GM12801 (cell line): ENCODE results near the gene GPHA2.

Experiments
- TF ChIP-seq, protein P1 (sequence below): IDR thresholded peaks from one replicate; pipeline ENCODE4 v1.5.1; 2011; ENCODE audit warnings: control low read depth; ENCODE audit not compliant: insufficient read length; ENCODE audit errors: extremely low read depth

The GPHA2 gene

DNA sequence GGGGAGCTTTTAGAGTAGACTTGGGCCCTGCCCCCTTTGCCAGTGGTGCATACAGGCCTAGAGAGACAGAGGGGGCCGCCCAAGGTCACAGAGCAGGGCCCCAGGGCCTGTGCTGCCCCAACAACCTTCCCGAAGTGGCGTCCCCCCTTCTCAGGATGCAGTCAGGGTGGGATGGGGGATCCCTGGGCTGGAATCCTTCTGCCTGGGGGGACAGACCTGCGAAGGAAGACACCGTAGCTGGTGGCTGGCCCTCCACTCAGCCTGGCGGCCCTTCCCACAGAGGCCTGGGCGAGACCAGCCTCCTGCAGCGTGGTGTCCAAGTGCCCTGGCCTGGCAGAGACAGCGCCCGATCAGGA is 42.9 kb downstream of the GPHA2 start:
- TF ChIP-seq, protein P1, sequence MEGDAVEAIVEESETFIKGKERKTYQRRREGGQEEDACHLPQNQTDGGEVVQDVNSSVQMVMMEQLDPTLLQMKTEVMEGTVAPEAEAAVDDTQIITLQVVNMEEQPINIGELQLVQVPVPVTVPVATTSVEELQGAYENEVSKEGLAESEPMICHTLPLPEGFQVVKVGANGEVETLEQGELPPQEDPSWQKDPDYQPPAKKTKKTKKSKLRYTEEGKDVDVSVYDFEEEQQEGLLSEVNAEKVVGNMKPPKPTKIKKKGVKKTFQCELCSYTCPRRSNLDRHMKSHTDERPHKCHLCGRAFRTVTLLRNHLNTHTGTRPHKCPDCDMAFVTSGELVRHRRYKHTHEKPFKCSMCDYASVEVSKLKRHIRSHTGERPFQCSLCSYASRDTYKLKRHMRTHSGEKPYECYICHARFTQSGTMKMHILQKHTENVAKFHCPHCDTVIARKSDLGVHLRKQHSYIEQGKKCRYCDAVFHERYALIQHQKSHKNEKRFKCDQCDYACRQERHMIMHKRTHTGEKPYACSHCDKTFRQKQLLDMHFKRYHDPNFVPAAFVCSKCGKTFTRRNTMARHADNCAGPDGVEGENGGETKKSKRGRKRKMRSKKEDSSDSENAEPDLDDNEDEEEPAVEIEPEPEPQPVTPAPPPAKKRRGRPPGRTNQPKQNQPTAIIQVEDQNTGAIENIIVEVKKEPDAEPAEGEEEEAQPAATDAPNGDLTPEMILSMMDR: no peak

DNA sequence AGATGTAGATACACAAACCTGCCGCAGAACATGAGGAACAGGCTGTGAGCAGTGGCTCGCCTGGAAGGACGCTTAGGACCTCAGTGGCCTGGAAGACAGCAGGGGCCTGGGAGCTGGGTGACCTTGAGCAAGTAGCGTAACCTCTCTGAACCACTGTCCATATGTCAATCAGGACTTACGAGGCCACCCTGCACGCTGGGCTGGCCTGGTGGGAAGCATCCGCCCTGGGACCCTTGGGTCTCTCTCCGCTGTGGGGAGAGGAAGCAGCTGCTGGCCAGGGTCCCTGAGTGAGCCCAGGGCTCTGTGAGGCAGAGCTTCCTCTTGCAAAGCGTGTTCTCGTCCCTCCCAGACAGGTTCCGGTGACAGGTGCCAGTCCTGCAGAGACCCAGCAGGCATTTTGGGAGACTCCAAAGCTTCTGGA is 43.3 kb downstream of the GPHA2 start:
- TF ChIP-seq, protein P1: no peak

DNA sequence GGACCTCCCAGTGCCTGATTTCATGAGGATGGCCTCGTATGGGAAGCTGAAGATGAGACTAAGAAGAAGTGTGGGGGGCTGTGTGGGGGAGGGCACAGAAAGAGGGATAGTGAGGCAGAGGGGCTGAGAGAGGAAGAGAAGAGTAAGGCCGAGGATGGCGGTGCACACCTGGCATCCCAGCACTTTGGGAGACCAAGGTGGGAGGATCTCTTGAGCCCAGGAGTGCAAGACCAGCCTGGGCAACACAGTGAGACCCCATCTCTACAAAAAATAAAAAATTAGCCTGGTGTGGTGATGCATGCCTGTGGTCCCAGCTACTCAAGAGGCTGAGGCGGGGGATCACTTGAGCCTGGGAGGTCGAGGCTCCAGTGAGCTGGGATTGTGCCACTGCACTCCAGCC is 43.8 kb downstream of the GPHA2 start:
- TF ChIP-seq, protein P1: no peak

DNA sequence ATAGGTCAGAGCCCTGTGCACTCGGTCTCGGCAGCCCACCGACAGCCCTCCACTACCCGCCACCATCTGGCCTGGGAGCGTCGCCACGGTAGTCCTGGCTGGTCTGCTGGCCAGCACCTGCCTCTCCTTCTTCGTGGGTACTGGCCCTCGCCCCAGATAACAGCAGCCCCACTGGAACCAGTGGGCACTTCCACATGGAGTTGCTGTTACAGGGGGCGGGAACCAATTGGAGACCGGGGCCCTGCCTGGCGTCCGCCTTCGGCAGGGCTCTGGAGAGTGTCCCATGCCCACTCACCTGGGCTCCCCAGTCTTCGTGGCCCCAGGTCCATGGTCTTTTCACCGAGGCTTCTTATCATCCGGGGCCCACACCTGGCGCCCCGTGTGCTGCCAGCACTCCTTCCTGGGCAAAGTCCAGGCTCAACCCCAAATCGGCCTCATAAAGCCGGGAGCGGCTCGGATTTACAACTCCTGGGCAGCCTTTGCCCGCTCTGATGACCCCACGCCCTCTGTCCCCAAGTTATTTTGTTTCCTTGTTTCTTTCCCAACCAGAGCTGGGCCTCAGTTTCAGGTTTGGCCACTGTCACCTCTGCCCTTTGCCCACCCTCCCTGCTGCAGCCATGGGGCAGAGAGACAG is 44.4 kb downstream of the GPHA2 start:
- TF ChIP-seq, protein P1: no peak

DNA sequence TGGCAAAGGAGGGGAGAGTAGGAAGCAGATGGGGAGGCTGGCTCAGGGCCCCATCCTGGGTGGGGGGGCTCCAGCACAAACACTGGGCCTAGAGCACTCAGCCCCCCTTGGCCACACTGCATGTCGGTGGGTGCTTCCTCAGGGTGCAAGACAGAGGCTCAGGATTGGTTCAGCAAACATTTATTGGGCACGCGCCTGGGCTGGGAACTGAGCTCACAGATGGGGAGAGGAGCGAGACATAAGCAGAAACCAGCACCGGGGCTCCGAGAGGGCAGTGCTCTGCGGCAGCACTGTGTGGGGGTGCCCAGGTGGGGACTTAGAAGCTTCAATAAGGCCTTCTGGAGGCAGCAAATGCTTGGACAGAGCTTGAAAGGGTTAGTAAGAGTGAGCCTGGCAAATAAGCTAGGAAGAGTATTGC is 45.2 kb downstream of the GPHA2 start:
- TF ChIP-seq, protein P1: no peak

DNA sequence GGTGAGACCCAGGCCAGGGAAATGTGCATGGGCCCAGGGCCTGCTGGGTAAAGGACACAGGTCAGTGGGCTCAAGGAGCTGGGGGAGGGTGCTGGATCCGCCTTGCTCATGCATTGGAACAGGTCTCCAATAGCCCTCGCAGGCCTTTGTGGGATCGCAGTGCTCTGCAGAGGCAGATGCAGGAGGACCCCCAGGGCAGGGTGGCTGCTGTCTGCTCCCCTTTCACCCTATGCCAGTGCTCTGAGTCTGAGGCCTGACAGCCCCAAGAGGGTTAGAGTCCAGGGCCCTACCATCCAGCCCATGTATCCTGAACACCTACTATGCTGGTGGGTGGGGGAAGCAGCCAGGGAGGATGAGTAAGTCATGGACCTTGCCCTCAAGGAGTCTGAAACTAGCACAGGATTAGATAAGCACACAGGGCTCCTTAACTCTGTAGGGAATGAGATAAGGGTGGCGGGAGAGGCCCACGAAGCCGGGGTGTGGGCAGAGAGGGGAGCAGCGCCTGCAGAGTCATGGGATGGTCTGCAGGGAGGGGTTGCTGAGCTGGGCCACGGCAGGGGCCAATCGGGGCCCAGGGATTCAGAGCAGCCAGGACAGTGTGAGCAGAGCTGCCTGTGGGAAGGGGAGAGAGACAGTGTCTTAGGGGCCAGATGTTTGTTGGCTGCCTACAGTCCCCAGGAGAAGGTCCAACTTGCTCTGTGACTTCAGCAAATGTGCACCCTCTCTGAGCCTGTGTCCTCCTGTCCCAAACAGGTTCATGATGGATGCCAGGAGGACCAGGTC is 46.8 kb downstream of the GPHA2 start:
- TF ChIP-seq, protein P1: no peak

DNA sequence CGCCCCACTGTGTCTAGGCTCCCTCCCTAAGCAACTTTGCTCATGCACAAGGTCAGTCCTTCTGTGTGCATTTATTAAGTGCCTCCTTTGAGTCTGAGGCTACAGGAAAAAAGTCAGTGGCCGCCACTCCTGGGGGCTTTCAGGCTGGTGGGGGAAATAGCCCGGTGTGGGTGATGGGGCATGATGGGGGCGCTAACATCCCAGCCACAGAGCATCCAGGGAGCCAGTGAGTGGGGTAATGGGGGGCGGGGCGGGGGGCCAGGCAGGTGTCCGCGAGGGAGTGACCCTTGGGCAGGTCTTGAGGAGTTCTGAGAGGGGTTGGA is 47.3 kb downstream of the GPHA2 start:
- TF ChIP-seq, protein P1: no peak
